ENCODE measurements around the gene BEND5. TPM values are rescaled to one million over a fixed set of nuclear protein-coding genes. Genes with fewer than 3 reads are reported as not detected.

The BEND5 gene
- total RNA-seq, 1 experiment from 2014 or later = not detected

DNA sequence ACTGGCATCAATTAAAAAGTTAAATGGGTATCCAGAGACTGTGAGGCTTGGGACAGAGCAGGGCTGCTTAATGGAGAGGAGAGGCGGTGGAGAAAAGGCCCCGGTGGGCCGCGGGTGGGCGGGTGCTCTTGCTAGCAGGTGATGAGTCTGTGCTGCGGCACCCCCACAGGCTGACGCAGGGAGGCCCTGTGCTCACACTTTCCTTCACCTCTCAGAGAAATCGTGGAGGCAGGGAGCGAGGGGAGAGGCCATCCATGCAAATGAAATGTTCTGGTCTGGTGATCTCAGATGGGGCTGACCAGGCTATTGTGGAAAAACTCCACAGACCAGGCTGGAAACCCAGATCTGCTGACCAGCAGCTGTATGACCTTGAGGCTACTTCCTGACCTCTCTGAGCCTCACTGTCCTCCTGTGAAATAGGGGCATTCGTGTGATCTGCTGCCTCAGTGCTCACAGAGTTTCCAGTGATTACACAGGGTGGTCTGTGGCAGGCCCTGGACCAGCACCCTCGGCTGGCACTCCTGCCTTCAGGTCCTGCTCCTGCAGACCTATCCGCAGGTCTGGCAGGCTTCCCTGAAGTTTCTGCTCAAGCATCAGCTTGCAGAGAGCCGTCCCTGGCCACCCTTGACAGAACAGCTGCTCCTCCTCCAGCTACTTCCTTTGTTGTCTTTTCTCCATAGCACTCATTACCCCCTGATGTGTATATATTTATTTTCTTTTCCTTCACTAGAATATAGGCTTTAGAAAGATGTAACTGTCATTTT lies 89.2 kb downstream of the BEND5 start:
- Histone ChIP-seq H3K27ac (ENCODE audit: low read length) (no peak overlapping the region), H3K36me3 (ENCODE audit: control insufficient read depth, insufficient read depth, low read length) (no peaks in the 10 kb centered on the region), H3K27me3 (ENCODE audit: control insufficient read depth, insufficient read depth, low read length) (peaks cover 6% of the 10 kb centered on the region; the same call in 1 of the 2 replicates), H3K4me3 (ENCODE audit: low read depth in 2 of 2, low read length in 2 of 2) (no peak overlapping the region), H3K4me1 (ENCODE audit: control insufficient read depth, insufficient read depth, low read length) (no peaks in the 10 kb centered on the region), H3K9me3 (ENCODE audit: control insufficient read depth, insufficient read depth, low read depth, low read length) (no peaks in the 10 kb centered on the region)
- in situ Hi-C loops (cut with HindIII; ENCODE audit: low pct_unique_long_range_greater_than_20kb, low sequenced_read_pairs) (no loop called here), intact Hi-C loops (cut with micrococcal nuclease; ENCODE audit: unreplicated experiment) (no loop called here)
- DNase-seq (ENCODE audit: low read depth, low spot score) (no peak), ATAC-seq (no peak)
- no TSS peak for BruUV-seq (replicated peaks)
- ChIA-PET POLR2A (no interaction called here), CTCF (no interaction called here)
- TF ChIP-seq, protein P1, sequence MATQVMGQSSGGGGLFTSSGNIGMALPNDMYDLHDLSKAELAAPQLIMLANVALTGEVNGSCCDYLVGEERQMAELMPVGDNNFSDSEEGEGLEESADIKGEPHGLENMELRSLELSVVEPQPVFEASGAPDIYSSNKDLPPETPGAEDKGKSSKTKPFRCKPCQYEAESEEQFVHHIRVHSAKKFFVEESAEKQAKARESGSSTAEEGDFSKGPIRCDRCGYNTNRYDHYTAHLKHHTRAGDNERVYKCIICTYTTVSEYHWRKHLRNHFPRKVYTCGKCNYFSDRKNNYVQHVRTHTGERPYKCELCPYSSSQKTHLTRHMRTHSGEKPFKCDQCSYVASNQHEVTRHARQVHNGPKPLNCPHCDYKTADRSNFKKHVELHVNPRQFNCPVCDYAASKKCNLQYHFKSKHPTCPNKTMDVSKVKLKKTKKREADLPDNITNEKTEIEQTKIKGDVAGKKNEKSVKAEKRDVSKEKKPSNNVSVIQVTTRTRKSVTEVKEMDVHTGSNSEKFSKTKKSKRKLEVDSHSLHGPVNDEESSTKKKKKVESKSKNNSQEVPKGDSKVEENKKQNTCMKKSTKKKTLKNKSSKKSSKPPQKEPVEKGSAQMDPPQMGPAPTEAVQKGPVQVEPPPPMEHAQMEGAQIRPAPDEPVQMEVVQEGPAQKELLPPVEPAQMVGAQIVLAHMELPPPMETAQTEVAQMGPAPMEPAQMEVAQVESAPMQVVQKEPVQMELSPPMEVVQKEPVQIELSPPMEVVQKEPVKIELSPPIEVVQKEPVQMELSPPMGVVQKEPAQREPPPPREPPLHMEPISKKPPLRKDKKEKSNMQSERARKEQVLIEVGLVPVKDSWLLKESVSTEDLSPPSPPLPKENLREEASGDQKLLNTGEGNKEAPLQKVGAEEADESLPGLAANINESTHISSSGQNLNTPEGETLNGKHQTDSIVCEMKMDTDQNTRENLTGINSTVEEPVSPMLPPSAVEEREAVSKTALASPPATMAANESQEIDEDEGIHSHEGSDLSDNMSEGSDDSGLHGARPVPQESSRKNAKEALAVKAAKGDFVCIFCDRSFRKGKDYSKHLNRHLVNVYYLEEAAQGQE (IDR thresholded peaks at IDR 0.05; ENCODE audit: insufficient read depth in 1 of 2, low read depth in 2 of 2, low read length in 1 of 2) = no peak
- TF ChIP-seq, protein P2, sequence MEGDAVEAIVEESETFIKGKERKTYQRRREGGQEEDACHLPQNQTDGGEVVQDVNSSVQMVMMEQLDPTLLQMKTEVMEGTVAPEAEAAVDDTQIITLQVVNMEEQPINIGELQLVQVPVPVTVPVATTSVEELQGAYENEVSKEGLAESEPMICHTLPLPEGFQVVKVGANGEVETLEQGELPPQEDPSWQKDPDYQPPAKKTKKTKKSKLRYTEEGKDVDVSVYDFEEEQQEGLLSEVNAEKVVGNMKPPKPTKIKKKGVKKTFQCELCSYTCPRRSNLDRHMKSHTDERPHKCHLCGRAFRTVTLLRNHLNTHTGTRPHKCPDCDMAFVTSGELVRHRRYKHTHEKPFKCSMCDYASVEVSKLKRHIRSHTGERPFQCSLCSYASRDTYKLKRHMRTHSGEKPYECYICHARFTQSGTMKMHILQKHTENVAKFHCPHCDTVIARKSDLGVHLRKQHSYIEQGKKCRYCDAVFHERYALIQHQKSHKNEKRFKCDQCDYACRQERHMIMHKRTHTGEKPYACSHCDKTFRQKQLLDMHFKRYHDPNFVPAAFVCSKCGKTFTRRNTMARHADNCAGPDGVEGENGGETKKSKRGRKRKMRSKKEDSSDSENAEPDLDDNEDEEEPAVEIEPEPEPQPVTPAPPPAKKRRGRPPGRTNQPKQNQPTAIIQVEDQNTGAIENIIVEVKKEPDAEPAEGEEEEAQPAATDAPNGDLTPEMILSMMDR (IDR thresholded peaks at IDR 0.05) = no peak

DNA sequence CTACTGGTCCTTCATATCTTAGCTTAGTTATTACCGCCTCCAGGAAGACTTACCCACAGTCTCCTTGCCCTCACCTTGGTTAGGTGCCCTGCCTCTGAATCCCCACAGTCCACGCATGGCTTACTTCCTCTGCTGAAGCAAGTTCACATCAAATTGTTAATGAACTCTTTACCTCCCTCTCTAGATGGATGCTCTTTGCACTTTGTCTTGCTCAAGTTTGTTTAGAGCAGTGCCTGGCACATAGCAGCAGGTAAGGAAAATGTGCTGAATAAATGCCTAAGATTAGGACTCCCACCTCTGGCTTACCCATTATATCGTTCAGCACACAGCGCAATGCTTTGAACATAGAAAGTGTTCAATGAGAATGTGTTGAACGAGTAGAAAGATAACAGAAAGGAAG lies 90.5 kb downstream of the BEND5 start:
- no TSS peak for BruUV-seq (replicated peaks)
- intact Hi-C loops (cut with micrococcal nuclease; ENCODE audit: unreplicated experiment) = no loop called here
- Histone ChIP-seq H3K36me3 (ENCODE audit: control insufficient read depth, insufficient read depth, low read length) (no peaks in the 10 kb centered on the region), H3K27ac (ENCODE audit: low read length) (no peak overlapping the region), H3K9me3 (ENCODE audit: control insufficient read depth, insufficient read depth, low read depth, low read length) (no peaks in the 10 kb centered on the region), H3K4me3 (ENCODE audit: low read depth in 2 of 2, low read length in 2 of 2) (no peak overlapping the region), H3K27me3 (ENCODE audit: control insufficient read depth, insufficient read depth, low read length) (peaks cover 2% of the 10 kb centered on the region; the same call in 1 of the 2 replicates), H3K4me1 (ENCODE audit: control insufficient read depth, insufficient read depth, low read length) (no peaks in the 10 kb centered on the region)
- in situ Hi-C loops (cut with HindIII; ENCODE audit: low pct_unique_long_range_greater_than_20kb, low sequenced_read_pairs) = no loop called here
- POLR2A ChIA-PET = no interaction called here
- DNase-seq (ENCODE audit: low read depth, low spot score) (no peak), ATAC-seq (no peak)
- CTCF ChIA-PET = no interaction called here
- TF ChIP-seq POLR2AphosphoS5 (IDR thresholded peaks at IDR 0.05; ENCODE audit: low read depth, low read length) (no peak), TCF7L2 (IDR thresholded peaks at IDR 0.05; ENCODE audit: low read depth, low read length) (no peak)
- TF ChIP-seq, protein P1 (IDR thresholded peaks at IDR 0.05; ENCODE audit: insufficient read depth in 1 of 2, low read depth in 2 of 2, low read length in 1 of 2) = no peak
- TF ChIP-seq, protein P2 (IDR thresholded peaks at IDR 0.05) = no peak
